ENCODE results near the gene CHL1. TPM values are rescaled to one million over a fixed set of nuclear protein-coding genes. Genes with fewer than 3 reads are reported as not detected.

The CHL1 gene
- total and polyA plus RNA-seq, 2 donors (not counting 1 experiment from before 2014, with no cell fraction given), result 6.2 to 18.0 TPM

GRCh38 chr3:335240-335639, 138.7 kb downstream of the CHL1 start:
- H3K4me1 Mint-ChIP-seq, result peaks cover 8% of the 10 kb centered on the region
- Histone ChIP-seq H3K4me2 (replicated peaks; ENCODE audit: low read depth, low read length, poor library complexity, severe bottlenecking) (no peak overlapping the region), H3K4me1 (ENCODE audit: control insufficient read depth in 2 of 2, insufficient read depth in 2 of 2, low read length in 2 of 2) (no peaks in the 10 kb centered on the region), H3K36me3 (replicated peaks in 1 of 2; ENCODE audit: control extremely low read depth in 1 of 2, control insufficient read depth in 1 of 2, extremely low read depth in 1 of 2, insufficient read depth in 2 of 2, low read length in 1 of 2) (no peaks in the 10 kb centered on the region), H3K27me3 (replicated peaks in 1 of 4; ENCODE audit: control extremely low read depth in 1 of 4, control insufficient read depth in 3 of 4, insufficient read depth in 4 of 4, low read length in 3 of 4) (no peaks in the 10 kb centered on the region), H3K27ac (ENCODE audit: low read length in 2 of 2) (no peak overlapping the region), H3K9me3 (ENCODE audit: control extremely low read depth in 1 of 3, control insufficient read depth in 2 of 3, insufficient read depth in 1 of 3, low read length in 2 of 3) (no peaks in the 10 kb centered on the region), H2AFZ (ENCODE audit: insufficient read depth, low read depth, low read length, poor library complexity, severe bottlenecking) (no peak overlapping the region), H3K4me3 (ENCODE audit: control extremely low read depth in 1 of 5, extremely low read depth in 1 of 5, insufficient read depth in 1 of 5, low read depth in 2 of 5, low read length in 4 of 5) (no peak overlapping the region), H4K20me1 (ENCODE audit: control insufficient read depth, insufficient read depth, low read length, poor library complexity, severe bottlenecking) (no peaks in the 10 kb centered on the region), H3K79me2 (ENCODE audit: control insufficient read depth, insufficient read depth, low read length) (no peaks in the 10 kb centered on the region), H3K9ac (ENCODE audit: low read length) (no peak overlapping the region)
- ChIA-PET CTCF (interaction anchor here (1.8 kb wide), 1 partner anchor 19 kb away, joined by 5 read pairs; no protein-coding TSS in a partner anchor), POLR2A (no interaction called here)
- no peaks in the 10 kb centered on the region for H3K9me3 Mint-ChIP-seq (ENCODE audit: insufficient read depth)
- H3K27ac Mint-ChIP-seq, result no peak overlapping the region
- TF ChIP-seq EZH2 (IDR thresholded peaks at IDR 0.05; ENCODE audit: borderline replicate concordance, insufficient read depth, low read depth, low read length, poor library complexity, severe bottlenecking) (no peak), CTCF (IDR thresholded peaks at IDR 0.05) (no peak)
- DNase-seq (no peak), ATAC-seq (ENCODE audit: low read depth) (no peak)
- WGBS (ENCODE audit: insufficient coverage), result 82% methylated on average over 3 of the region's 5 CpGs
- H3K27me3 Mint-ChIP-seq, result no peaks in the 10 kb centered on the region
- H3K4me3 Mint-ChIP-seq, result no peak overlapping the region
- intact Hi-C loops (cut with micrococcal nuclease), result no loop called here

GRCh38 chr3:339351-339750, 142.8 kb downstream of the CHL1 start:
- H3K4me3 Mint-ChIP-seq, result no peak overlapping the region
- no peaks in the 10 kb centered on the region for H3K9me3 ChIP-seq (ENCODE audit: control extremely low read depth in 1 of 3, control insufficient read depth in 2 of 3, insufficient read depth in 1 of 3, low read length in 2 of 3)
- H3K9ac ChIP-seq (ENCODE audit: low read length), result no peak overlapping the region
- no peak overlapping the region for H3K27ac Mint-ChIP-seq
- 77% methylated on average over 3 of the region's 5 CpGs for WGBS (ENCODE audit: insufficient coverage)
- no peak overlapping the region for H2AFZ ChIP-seq (ENCODE audit: insufficient read depth, low read depth, low read length, poor library complexity, severe bottlenecking)
- no peak for DNase-seq
- ChIA-PET POLR2A (no interaction called here), CTCF (interaction anchor here (1.5 kb wide), 1 partner anchor 14 kb away, joined by 6 read pairs; no protein-coding TSS in a partner anchor)
- ATAC-seq (ENCODE audit: low read depth), result no peak
- no peaks in the 10 kb centered on the region for H3K4me1 Mint-ChIP-seq
- H3K27me3 Mint-ChIP-seq, result no peaks in the 10 kb centered on the region
- no peaks in the 10 kb centered on the region for H3K9me3 Mint-ChIP-seq (ENCODE audit: insufficient read depth)
- H3K27ac ChIP-seq (ENCODE audit: low read length in 2 of 2), result no peak overlapping the region
- H3K4me3 ChIP-seq (ENCODE audit: control extremely low read depth in 1 of 5, extremely low read depth in 1 of 5, insufficient read depth in 1 of 5, low read depth in 2 of 5, low read length in 4 of 5), result no peak overlapping the region
- no peaks in the 10 kb centered on the region for H3K36me3 ChIP-seq (replicated peaks in 1 of 2; ENCODE audit: control extremely low read depth in 1 of 2, control insufficient read depth in 1 of 2, extremely low read depth in 1 of 2, insufficient read depth in 2 of 2, low read length in 1 of 2)
- intact Hi-C loops (cut with micrococcal nuclease), result no loop called here
- no peak overlapping the region for H3K4me2 ChIP-seq (replicated peaks; ENCODE audit: low read depth, low read length, poor library complexity, severe bottlenecking)
- H3K79me2 ChIP-seq (ENCODE audit: control insufficient read depth, insufficient read depth, low read length), result no peaks in the 10 kb centered on the region
- no peaks in the 10 kb centered on the region for H4K20me1 ChIP-seq (ENCODE audit: control insufficient read depth, insufficient read depth, low read length, poor library complexity, severe bottlenecking)
- H3K4me1 ChIP-seq (ENCODE audit: control insufficient read depth in 2 of 2, insufficient read depth in 2 of 2, low read length in 2 of 2), result no peaks in the 10 kb centered on the region
- TF ChIP-seq CTCF (IDR thresholded peaks at IDR 0.05) (no peak), EZH2 (IDR thresholded peaks at IDR 0.05; ENCODE audit: borderline replicate concordance, insufficient read depth, low read depth, low read length, poor library complexity, severe bottlenecking) (no peak)
- no peaks in the 10 kb centered on the region for H3K27me3 ChIP-seq (replicated peaks in 1 of 4; ENCODE audit: control extremely low read depth in 1 of 4, control insufficient read depth in 3 of 4, insufficient read depth in 4 of 4, low read length in 3 of 4)
